Activated CD8-positive, alpha-beta memory T cell treated with anti-CD3 and anti-CD28 coated beads, Interleukin-2, amount 50 U/mL, for 1 hour (primary cell): ENCODE data around the gene IL17REL.

Experiments
- DNase-seq: peaks from one replicate; pipeline ENCODE4 v3.0.0-alpha.2; 2020; ENCODE audit errors: extremely low read depth

The IL17REL gene

DNA sequence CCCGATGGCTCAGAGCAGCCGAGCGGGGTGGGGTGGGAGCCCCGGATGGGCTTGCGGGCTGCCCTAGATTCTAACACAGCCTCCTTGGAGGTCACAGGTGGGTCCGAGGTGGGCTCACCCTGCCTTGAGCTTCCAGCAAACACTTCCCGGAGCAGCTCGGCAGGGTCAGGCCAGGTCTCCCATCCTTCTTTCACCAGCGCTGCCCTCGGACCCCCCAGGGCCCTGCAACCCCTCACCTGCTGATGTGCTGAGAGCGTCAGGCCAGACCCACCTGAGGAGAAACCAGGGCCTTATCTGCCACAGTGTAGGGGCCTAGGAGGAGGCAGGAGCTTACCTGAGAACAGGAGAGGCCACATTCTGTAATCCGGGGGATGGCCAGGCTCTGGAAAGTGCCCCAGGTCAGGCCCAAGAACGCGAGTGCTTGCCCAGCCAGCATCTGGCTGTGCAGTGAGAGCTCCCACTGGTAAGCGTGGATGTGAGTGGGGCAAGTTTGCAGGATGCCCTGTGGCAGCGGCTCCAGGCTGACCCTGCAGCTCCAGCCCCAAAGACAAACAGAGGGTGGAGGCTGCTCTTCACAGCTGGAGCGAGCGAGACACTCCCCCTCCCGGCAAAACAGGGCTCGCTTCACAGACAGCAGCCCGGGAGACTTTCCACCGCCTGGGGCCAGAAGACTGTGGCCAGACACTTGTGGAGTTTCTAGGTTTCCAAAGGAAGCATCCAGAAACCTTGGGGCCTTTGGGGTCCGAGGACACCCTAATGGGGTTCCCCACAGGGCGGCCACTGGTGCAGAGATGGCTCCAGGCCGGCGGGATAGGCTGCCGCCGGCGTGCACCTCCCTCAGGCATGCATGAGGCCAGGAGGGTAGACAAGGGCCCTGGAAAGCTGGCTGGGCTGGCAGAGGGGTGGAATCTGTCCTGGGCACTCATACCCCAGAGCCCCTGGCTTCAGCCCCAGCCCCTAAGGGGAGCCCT lies at the start of gene IL17REL:
IL17REL (minus strand) TSS at position 555 of the 971 bp plus-strand sequence; CDS start at position 436, 119 bp downstream.
- no peak for DNase-seq

DNA sequence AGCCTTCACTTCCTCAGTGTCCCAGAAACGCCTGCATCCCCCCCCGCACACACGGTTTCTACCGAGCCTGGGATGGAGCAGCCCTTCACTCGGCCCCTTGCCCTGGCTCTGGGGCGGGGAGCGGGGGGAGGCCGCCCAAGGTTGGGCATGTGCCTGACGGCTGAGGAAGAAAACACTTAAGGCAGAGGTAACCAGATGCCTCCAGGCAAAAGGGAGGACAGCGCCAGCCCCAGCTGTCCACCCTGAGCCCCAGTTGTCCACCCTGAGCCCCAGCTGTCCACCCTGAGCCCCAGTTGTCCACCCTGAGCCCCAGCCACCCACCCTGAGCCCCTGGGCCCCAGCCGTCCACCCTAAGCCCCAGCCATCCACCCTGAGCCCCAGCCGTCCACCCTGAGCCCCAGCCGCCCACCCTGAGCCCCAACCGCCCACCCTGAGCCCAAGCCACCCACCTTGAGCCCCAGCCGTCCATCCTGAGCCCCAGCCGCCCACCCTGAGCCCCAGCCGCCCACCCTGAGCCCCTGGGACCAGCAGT lies 49.3 kb upstream of the IL17REL start:
- DNase-seq, result no peak

DNA sequence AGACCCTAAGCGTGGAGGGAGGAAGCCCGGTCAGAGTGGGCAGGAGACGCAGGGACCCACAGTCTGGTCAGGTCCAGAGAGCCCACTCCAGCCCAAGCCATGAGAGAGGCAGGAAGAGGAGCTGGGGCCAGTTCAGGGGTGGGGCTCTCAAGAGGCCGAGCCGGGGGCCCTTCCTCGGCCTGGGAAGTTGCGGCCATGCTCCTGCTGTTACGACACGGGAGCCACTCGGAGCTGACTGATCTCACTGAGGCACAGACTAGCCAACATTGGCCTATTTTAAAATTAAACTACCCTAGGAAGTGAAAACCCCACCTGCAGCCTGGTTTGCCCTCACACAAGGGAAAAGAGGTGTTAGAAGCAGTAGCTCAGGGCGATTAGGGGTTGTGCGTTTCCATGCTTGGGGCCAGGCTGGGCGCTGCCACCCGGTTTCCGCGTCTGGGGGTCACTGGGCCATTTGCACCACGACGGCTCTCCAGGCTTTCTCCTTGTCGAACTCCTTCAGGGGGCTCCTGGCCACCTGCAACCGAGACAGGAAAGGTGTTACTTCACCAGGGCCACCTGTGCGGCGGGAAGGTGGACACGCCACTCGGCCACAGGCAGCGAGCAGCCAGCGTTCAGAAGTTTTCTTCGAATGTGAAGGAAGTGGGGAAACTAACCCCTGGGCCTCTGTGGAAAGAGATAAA lies 48.7 kb upstream of the IL17REL start:
- no peak for DNase-seq

DNA sequence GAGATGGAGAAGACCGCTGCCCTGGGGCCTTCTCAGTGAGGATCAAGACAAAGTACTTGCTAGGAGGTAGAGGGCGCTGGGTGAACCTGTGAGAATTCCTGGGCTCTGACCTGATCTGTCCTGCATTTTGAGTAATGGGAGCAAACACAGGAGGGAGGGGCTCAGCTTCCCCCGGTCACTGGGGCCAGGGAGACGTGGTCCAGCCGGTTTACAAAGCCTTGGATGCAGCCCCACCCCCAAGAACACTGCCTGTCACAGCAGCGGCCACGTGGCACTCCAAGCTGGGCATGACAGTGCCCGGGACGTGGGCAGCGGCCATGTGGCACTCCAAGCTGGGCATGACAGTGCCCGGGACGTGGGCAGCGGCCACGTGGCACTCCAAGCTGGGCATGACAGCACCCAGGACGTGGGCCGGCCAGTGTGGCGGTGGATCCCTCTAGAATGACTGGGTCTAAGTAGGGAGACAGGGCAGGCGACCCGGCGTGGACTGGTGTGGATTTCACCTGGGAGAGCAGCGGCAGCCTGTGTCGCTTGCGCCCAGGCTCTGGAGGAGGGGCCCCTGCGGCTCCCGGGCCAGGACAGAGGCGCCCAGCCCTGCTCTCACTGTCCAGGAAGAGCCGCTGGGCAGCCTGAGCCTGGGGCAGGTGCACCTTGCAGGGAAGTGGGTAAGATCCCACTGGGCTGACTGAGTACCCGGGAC lies 48.0 kb upstream of the IL17REL start:
- no peak for DNase-seq

DNA sequence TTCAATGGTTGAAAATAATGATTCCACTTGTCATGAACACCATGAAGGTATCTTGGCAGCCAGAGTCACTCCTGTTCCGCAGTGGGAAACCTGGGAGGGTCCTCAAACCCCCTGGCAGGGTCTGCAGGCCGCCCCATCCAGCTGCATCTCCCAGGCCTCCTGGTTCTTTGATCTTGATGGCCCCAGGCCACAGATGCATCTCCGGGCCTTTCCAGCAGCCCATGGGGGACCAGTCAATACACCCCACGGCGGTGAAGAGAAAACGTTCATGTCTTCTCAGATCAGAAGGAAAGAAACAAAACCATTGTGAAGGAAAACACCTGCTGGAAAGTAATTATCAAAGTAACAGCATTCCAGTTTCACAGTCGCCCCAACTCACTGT lies 47.3 kb upstream of the IL17REL start:
- no peak for DNase-seq

DNA sequence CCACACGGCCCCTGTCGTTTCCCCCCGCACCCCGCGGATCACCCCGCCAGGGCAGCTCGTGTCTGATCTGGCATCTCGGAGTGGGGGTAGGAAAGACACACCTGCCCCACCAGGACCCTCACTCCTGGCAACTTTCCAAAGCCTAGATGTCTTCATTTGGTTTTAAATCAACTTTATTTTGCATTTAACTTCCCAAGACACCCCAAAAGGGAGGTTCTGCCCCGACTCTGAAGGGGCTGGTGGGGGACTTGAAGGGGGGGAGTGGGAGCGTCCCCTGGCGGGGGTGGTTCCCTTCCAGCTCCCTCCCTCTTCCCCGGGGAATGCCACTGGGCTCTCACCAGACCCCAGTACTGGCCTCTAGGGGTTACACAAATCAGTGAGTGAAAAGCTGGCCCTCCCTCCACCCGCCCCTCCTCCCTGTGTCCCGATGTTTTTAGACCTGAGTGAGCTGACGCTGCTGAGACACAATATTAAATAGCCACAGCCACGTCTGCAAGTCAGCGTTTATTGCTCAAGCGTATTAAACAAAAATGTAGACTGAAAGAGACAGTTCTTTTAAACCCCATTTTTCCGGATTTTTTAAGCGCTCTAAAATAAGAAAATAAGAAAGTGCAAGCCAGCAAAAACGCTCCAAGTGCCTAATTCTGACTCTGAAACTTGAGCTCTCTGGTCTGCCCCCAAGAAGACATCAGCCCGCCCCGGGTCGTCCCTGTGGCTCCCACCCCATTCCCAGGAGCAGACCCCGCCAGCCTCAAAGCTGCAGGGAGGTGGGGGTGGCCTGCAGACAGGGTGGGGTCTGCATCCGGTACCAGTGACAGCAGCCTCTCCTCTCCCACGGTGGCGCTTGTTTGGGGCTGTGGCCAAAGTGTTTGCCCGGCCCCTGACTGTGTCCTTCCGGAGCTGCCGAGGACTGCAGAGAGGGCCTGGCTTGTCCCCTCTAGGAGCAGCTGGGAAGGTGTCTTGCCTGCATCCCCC lies 46.6 kb upstream of the IL17REL start:
- DNase-seq, result no peak

DNA sequence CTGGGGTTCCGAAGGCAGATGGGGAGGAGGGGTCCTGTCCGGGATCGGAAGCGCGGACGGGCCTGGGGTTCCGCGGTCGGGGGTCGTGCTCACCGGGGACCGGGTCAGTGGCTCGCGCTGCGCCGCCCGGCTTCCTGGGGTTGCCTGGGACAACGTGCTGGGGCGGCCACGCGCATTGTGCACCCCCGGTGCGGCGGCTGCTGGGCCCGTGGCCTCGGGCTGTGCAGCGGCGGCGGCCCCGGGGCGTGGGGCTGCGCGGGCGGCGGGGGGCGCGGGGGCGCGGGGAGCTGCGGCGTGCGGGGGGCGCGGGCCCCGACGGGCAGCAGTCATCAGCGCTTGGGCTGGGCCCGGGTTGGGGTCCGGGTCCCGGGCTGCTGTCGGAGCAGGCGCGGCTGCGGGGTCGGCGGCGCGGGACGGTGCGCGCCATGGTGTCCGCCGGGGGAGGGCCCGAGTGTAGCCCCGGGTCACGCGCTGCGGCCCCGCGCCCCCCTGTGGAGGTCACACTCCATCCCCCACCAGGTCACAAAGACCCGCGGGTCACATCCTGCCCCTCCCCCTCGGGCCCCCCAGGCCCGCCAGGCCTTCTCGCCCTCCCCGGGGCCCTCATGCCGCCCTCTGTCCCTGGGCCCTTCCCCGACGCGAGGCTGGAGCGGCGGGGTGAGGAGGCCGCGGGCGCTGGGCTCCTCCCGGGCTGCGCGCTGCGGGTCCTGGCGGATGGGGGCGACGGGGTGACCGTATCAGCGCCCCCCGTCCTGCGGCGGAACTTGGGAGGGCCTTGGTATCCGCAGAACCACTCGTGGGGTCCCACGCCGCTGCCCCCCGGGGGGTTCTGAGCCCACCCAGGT lies 45.7 kb upstream of the IL17REL start, which contains the start of gene TTLL8:
TTLL8 (minus strand) TSS at position 238 of the 845 bp plus-strand sequence.
- no peak for DNase-seq

DNA sequence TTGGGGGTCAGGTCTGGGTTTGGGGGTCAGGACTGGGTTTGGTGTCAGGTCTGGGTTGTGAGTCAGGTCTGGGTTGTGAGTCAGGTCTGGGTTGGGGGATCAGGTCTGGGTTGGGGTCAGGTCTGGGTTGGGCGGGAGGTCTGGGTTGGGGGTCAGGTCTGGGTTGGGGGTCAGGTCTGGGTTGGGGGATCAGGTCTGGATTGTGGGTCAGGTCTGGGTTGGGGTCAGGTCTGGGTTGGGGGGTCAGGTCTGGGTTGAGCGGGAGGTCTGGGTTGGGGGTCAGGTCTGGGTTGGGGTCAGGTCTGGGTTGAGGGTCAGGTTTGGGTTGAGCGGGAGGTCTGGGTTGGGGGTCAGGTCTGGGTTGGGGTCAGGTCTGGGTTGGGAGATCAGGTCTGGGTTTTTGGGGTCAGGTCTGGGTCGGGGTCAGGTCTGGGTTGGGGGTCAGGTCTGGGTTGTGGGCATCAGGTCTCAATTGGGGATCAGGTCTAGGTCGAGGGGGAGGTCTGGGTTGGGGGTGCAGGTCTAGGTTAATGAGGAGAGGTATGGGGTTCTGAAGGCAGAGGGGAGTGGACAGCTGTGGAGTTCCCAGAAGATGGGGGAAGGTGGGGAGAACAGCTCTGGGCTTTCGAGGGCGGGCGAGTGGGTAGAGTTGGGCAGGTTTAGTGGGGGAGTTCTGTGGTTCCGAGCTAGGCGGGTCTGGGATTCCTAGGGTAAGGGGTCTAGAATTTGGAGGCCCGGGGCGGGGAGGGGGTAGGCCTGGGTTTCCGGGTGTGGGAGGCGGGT lies 44.9 kb upstream of the IL17REL start:
- no peak for DNase-seq

DNA sequence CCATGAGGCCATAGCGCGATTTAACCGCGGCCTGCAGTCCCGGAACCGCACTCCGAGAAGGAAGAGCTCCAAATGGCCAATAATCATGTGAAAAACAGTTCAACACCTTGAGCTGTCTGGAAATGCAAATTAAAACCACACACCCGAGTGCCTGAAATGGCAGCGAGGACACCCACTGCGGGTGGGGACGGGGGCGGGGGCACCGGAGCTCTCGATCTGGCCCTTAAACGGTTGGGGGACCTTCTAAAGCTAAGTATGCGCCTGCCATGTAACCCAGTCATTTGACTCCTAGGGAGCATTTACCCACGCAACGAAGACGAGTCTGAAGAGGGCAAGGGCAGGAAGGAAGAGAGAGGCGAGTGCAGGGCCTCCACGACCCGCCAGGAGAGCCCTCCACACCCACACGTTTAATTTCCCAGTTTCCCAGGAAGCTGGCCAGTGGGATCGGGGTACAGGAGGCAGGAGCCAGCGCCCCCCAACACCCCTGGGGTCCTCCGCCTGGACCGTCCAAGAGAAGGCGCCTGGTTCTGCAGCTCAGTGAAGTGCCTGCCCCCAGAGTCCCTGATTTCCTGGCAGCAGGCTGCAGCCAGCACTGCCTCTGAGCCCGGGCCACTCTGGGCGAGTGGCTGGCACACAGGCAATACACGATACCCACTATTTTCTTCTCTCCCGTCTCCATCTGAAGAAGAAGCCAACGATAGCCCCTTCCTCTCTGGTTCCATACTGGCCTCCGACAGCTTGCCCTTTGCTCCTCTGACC lies 43.8 kb upstream of the IL17REL start:
- no peak for DNase-seq

DNA sequence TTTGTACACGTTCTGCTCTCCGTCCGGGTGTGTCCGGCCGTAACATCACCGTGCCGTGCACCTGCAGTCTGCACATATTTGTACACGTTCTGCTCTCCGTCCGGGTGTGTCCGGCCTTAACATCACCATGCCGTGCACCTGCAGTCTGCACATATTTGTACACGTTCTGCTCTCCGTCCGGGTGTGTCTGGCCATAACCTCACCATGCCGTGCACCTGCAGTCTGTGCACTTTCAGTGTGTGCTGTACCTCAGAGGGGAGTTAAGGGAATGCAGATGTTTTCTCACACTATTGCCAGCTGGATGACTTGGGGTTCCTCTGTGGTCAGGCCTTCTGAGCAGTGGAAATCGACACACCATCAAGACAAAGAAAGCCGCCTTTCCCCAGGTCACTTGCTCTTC lies 41.3 kb upstream of the IL17REL start:
- no peak for DNase-seq

DNA sequence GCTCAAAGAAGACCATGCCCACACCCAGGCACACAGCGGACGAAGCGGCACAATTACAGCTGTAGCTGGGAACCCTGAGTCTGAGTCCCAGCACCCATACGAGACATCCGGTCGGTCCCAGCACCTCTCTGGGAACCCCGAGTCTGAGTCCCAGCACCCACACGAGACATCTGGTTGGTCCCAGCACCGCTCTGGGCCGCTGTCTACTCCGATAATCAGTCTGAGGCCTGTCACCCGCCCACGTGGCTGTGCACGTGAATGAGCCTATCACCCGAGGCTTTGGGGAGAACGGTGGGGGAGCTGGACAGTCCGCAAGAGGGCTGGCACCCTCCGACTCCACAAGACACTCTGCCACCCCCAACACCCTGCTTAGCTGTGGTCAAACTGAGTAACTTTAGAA lies 39.4 kb upstream of the IL17REL start:
- DNase-seq, result no peak

DNA sequence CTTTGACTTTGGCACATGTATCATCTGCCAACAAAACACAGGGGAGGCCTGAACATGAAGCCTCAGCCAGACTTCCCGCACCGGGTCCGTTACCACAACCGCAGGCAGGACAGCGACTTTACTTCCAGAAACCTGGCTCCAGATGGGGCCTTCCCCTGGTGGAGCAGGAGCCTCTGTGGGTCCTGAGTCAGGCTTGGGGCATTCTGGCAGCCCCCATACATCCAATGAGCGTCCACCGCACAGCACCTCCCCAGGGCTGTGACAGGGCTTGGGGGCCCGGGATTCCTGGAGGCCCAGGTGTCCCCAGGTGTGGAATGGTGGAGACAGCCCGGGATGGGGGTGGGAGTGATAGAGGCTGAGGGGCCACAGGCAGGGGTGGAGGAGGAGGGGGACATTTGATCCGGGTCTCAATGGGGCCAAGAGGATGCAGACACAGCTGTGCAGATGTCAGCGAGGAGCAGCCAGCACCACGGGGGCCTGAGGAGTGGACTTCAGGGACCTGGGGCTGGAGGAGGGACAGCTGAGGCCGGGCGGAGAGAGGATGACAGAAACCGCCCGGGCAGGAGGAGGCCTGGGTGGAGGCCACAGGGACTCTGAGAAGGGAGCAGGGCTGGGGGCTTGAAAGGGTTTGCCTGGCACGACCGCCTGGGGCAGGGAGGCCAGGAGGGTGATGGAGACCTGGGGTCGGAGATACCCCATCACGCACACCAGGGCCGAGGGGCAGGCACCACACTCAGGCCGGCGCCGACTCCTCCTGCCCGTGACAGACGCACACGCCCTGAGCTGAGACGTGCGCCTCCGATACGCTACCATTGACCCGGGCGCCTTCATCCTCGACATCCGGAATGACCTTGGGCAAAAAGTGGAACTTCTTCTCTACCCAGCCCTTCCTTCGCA lies 37.0 kb upstream of the IL17REL start:
- DNase-seq, result no peak

DNA sequence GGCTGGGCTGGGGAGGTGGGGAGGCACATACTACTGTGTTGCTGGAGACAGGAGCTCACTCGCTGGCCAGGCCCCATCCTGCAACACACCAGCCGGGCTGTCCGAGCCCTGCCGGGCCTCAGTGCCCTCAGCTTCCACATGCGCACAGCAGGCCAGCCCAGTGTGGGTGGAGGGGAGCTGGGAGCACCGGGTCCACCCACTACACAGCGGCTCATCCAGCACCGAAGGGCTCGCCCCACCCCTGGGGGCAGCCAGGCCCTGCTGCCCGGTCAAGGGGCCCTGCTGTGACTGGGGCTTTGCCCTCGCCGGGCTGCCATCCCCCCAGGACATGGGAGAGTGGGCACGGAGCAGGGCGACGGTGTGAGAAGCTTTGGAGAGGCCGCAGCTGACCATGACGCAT lies 36.3 kb upstream of the IL17REL start:
- no peak for DNase-seq

DNA sequence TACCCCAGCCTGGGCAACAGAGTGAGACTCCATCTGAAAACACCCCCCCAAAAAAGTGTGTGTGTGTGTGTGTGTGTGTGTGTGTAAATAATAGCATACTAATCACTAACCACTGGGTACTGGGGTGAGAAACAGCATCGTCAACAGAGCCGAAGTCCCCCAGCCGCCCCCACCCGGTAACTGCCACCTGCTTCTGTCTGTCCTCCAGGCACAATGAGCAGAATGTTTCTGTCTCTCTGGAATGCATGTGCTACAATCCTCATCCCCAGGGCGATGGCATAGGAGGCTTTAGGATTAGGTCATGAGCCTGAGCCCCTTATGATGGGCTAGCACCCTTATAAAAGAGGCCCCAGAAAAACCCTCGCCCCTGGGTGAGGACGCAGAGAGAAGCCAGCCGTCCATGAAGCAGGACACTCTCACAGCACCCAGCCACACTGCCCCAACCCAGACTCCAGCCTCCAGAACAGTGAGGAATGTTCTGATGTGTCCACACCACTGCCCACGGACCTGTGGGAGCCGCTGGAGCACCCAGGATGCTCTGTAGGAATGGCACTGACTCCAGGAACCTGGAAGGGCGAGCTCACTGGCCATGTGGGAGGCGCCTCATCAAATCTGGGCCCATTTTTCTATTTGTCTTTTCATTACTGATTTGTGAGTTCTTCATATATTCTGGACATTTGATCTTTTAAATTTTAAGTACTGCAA lies 35.6 kb upstream of the IL17REL start:
- no peak for DNase-seq

DNA sequence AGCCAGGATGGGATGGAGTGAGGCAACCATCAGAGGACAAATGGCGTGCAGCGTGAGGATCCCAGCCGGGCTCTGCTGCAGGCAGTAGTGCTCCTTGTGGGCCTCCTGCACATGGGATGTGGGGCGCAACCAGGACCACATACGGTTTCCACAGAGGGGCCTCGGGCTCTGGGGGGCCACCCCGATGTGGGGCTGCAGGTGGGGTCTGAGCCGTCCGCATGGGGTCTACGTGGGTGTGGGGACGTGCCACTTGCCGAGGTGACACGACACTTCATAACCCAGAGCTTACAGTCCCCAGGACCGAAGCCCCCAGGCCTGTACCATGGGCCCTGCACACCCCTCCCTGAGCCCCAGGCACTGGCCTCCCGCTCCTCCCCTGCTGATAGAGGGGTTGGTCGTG lies 34.8 kb upstream of the IL17REL start:
- DNase-seq, result no peak

DNA sequence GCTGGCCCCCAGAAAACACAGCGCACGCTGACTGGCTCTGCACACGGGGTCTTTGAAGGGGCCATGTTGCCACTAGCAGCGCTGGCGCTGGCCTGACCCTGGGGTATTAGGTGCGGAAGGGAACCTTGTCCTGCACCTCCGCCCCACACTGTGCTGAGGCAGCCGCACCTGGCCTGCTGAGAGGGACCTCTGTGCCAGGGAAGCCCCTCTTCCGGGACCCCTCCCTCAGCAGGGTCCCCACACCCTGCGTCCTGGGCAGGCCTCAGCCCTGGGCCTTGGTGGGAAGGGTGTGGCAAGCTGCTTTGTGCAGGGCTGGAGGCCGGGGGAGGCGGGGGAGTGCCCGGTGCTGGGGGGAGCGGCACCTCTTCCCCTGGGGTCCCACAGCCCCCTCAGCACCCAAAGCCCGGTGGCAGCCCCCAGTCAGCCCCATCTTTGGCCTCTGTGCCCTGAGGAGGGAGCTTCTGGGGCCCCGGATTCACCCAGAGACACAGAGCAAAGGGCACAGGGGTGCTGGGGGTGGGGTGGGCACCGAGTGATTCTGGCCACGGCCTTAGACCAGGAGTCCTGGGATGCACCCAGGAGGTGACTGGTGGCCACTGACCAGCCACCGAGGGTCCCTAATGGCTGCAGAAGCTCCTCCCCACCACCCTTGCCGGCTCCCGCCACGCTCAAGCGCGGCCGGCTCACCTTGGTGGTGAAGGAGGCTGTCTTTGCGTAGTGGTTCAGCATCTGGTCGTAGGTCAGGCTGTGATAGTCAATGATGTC lies 34.1 kb upstream of the IL17REL start:
- no peak for DNase-seq
